ENCODE data around the gene NDFIP1. TPM values are rescaled to one million over a fixed set of nuclear protein-coding genes. Genes with fewer than 3 reads are reported as not detected.

The NDFIP1 gene
- total RNA-seq, 1 experiment from 2014 or later = 49.3 TPM

DNA sequence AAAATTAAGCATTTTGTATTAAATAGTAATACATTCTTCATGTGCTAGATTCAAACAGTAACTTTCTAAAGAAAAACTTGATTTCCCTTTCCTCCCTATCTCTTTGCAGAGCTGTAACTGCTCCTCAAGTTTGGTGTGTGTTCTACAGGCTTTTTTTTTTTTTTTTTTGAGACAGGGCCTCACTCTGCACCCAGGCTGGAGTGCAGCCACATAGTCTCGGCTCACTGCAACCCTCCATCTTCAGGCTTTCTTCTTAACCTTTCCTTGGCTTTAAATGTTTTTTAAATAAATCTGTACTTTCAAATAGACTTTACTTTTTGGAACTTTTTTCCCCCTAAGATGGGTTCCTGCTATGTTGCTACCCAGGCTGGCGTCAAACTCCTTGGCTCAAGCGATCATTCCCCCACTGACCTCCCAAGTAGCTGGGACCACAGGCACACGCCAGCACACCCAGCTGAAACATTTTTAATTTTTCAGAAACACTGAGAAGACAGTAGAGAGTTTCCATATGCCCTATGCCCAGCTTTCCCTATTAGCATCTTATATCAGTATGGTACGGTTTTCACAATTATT lies 9.1 kb downstream of the NDFIP1 start:
- POLR2A ChIA-PET (ENCODE audit: low non-redundant PET) = interaction anchor here (0.5 to 0.6 kb wide), 2 partner anchors 93 to 156 kb away, joined by 3 to 4 read pairs; no protein-coding TSS in a partner anchor

DNA sequence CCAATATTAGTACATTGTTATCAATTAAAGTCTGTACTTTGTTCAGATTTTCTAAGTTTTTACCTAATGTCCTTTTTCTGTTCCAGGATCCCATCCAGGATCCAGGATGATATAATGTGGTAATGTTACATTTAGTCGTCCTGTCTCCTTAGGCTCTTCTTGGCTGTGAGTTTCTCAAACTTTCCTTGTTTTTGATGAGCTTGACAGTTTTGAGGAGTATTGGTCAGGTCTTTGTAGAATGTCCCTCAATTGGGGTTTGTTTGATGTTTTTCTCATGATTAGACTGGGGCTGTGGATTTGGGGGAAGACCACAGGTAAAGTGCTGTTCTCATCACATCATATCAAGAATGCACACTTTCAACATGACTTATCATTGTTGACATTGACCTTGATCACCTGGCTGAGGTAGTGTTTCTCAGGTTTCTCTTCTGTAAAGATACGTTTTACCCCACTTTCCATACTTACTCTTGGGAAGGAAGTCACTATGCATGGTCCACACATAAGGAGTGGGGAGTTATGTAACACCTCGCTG lies 9.6 kb downstream of the NDFIP1 start:
- Histone ChIP-seq H3K4me1 (ENCODE audit: insufficient read depth, low read length, poor library complexity, severe bottlenecking) (peaks cover 41% of the 10 kb centered on the region), H3K27me3 (replicated peaks; ENCODE audit: insufficient read depth, low read depth, low read length, poor library complexity) (no peaks in the 10 kb centered on the region), H3K4me3 (ENCODE audit: low read depth, low read length, poor library complexity, severe bottlenecking) (no peak overlapping the region), H3K9me3 (ENCODE audit: low read depth, low read length, poor library complexity, severe bottlenecking) (no peaks in the 10 kb centered on the region), H3K27ac (ENCODE audit: low read depth, low read length, poor library complexity, severe bottlenecking) (no peak overlapping the region), H3K36me3 (ENCODE audit: insufficient read depth, low read length, poor library complexity, severe bottlenecking) (no peaks in the 10 kb centered on the region)
- no peak for DNase-seq (ENCODE audit: low spot score)
- POLR2A ChIA-PET (ENCODE audit: low non-redundant PET) = interaction anchor here (0.5 kb wide), 2 partner anchors 157 to 279 kb away, joined by 3 read pairs; no protein-coding TSS in a partner anchor
- CTCF ChIA-PET = no interaction called here
- no TSS peak for BruUV-seq (replicated peaks)
- TF ChIP-seq, protein P1, sequence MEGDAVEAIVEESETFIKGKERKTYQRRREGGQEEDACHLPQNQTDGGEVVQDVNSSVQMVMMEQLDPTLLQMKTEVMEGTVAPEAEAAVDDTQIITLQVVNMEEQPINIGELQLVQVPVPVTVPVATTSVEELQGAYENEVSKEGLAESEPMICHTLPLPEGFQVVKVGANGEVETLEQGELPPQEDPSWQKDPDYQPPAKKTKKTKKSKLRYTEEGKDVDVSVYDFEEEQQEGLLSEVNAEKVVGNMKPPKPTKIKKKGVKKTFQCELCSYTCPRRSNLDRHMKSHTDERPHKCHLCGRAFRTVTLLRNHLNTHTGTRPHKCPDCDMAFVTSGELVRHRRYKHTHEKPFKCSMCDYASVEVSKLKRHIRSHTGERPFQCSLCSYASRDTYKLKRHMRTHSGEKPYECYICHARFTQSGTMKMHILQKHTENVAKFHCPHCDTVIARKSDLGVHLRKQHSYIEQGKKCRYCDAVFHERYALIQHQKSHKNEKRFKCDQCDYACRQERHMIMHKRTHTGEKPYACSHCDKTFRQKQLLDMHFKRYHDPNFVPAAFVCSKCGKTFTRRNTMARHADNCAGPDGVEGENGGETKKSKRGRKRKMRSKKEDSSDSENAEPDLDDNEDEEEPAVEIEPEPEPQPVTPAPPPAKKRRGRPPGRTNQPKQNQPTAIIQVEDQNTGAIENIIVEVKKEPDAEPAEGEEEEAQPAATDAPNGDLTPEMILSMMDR (conservative IDR thresholded peaks at IDR 0.05; ENCODE audit: low read depth, low read length) = no peak
- TF ChIP-seq EZH2 (IDR thresholded peaks at IDR 0.05; ENCODE audit: borderline replicate concordance, low read depth, low read length, poor library complexity, severe bottlenecking) = no peak
- intact Hi-C loops (cut with micrococcal nuclease; ENCODE audit: unreplicated experiment) = no loop called here

More for the DNA sequence above, 9.1 kb downstream of the NDFIP1 start:
- H3K4me1 ChIP-seq (ENCODE audit: insufficient read depth, low read length, poor library complexity, severe bottlenecking) = peaks cover 41% of the 10 kb centered on the region
- no peak for TF ChIP-seq EZH2 (IDR thresholded peaks at IDR 0.05; ENCODE audit: borderline replicate concordance, low read depth, low read length, poor library complexity, severe bottlenecking)
- TF ChIP-seq, protein P1 (conservative IDR thresholded peaks at IDR 0.05; ENCODE audit: low read depth, low read length) = no peak
- H3K36me3 ChIP-seq (ENCODE audit: insufficient read depth, low read length, poor library complexity, severe bottlenecking) = no peaks in the 10 kb centered on the region
- CTCF ChIA-PET = no interaction called here
- no TSS peak for BruUV-seq (replicated peaks)
- no peak overlapping the region for H3K27ac ChIP-seq (ENCODE audit: low read depth, low read length, poor library complexity, severe bottlenecking)
- H3K4me3 ChIP-seq (ENCODE audit: low read depth, low read length, poor library complexity, severe bottlenecking) = no peak overlapping the region
- intact Hi-C loops (cut with micrococcal nuclease; ENCODE audit: unreplicated experiment) = no loop called here
- no peaks in the 10 kb centered on the region for H3K27me3 ChIP-seq (replicated peaks; ENCODE audit: insufficient read depth, low read depth, low read length, poor library complexity)
- no peak for DNase-seq (ENCODE audit: low spot score)
- no peaks in the 10 kb centered on the region for H3K9me3 ChIP-seq (ENCODE audit: low read depth, low read length, poor library complexity, severe bottlenecking)

DNA sequence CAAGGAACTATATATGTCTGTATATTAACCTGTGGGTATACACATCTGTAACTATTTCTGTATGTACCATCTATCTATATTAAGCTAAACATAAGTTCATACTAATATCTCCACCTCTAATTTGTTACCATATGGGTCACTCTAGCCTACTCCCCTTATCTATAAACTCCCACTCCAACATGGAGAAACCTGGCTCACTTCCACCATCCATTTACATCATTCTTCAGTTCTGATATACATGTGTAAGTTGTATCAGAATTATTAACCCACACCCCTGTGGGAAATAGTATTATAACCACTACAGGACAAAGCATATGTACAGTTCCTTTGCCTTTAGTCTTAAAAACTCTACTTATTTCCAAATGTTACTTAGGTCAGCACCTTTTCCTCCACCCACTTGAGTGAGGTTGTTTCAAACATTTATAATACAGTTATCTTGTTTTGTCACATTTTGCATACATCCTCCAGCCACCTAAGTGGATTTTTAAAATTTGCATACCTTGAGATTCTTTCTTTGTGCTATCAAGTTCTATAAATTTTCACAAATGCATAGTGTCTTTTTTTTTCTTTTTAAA lies 10.6 kb downstream of the NDFIP1 start:
- no TSS peak for BruUV-seq (replicated peaks)
- ChIA-PET POLR2A (ENCODE audit: low non-redundant PET) (interaction anchor here (0.5 to 0.6 kb wide), 2 partner anchors 272 to 280 kb away, joined by 3 read pairs; no protein-coding TSS in a partner anchor), CTCF (no interaction called here)
- Histone ChIP-seq H3K27ac (ENCODE audit: low read depth, low read length, poor library complexity, severe bottlenecking) (no peak overlapping the region), H3K27me3 (replicated peaks; ENCODE audit: insufficient read depth, low read depth, low read length, poor library complexity) (no peaks in the 10 kb centered on the region), H3K4me3 (ENCODE audit: low read depth, low read length, poor library complexity, severe bottlenecking) (no peak overlapping the region), H3K36me3 (ENCODE audit: insufficient read depth, low read length, poor library complexity, severe bottlenecking) (no peaks in the 10 kb centered on the region), H3K4me1 (ENCODE audit: insufficient read depth, low read length, poor library complexity, severe bottlenecking) (peaks cover 41% of the 10 kb centered on the region), H3K9me3 (ENCODE audit: low read depth, low read length, poor library complexity, severe bottlenecking) (no peaks in the 10 kb centered on the region)
- intact Hi-C loops (cut with micrococcal nuclease; ENCODE audit: unreplicated experiment) = no loop called here
- no peak for DNase-seq (ENCODE audit: low spot score)
- no peak for TF ChIP-seq EZH2 (IDR thresholded peaks at IDR 0.05; ENCODE audit: borderline replicate concordance, low read depth, low read length, poor library complexity, severe bottlenecking)
- TF ChIP-seq, protein P1 (conservative IDR thresholded peaks at IDR 0.05; ENCODE audit: low read depth, low read length) = no peak
